Measurements from ENCODE around the gene WDR64. TPM values are rescaled to one million over a fixed set of nuclear protein-coding genes. Genes with fewer than 3 reads are reported as not detected.

WDR64 gene
- total RNA-seq, 6 donors from 2014 or later, result 0.20 TPM; not detected in 5

GRCh38 chr1:241817956-241818612 lies 166.0 kb downstream of the WDR64 start:
- Histone ChIP-seq H3K4me1 (no peaks in the 10 kb centered on the region), H3K27me3 (no peaks in the 10 kb centered on the region), H3K36me3 (no peaks in the 10 kb centered on the region), H3K27ac (no peak overlapping the region), H3K4me3 (no peak overlapping the region), H3K9me3 (no peaks in the 10 kb centered on the region)
- TF ChIP-seq POLR2A (IDR thresholded peaks at IDR 0.05) (no peak), EP300 (IDR thresholded peaks at IDR 0.05) (no peak), CTCF (IDR thresholded peaks at IDR 0.05) (no peak), POLR2AphosphoS5 (IDR thresholded peaks at IDR 0.05) (no peak)
- WGBS, 2 donors, result 55 to 68% methylated on average over 3 of the region's 3 CpGs
- DNase-seq (no peak), ATAC-seq (ENCODE audit: low FRiP score in 2 of 2) (no peak)

- ATAC-seq (ENCODE audit: low FRiP score in 2 of 2) (no peak), DNase-seq (no peak)
- TF ChIP-seq CTCF (IDR thresholded peaks at IDR 0.05), result no peak
- no peak for TF ChIP-seq POLR2AphosphoS5 (IDR thresholded peaks at IDR 0.05)
- no peak for TF ChIP-seq POLR2A (IDR thresholded peaks at IDR 0.05)
- no peak for TF ChIP-seq EP300 (IDR thresholded peaks at IDR 0.05)
- Histone ChIP-seq H3K27me3 (no peaks in the 10 kb centered on the region), H3K4me1 (no peaks in the 10 kb centered on the region), H3K36me3 (no peaks in the 10 kb centered on the region), H3K27ac (no peak overlapping the region), H3K9me3 (no peaks in the 10 kb centered on the region), H3K4me3 (no peak overlapping the region)
- WGBS, 2 donors, result 82% methylated on average over 4 of the region's 4 CpGs
Observed at GRCh38 chr1:241819340-241819866, 167.3 kb downstream of the WDR64 start.

- H3K36me3 ChIP-seq, result no peaks in the 10 kb centered on the region
- ATAC-seq (ENCODE audit: low FRiP score in 2 of 2) (no peak), DNase-seq (no peak)
- H3K4me3 ChIP-seq, result no peak overlapping the region
- no peaks in the 10 kb centered on the region for H3K9me3 ChIP-seq
- H3K27me3 ChIP-seq, result no peaks in the 10 kb centered on the region
- TF ChIP-seq POLR2A (IDR thresholded peaks at IDR 0.05) (no peak), CTCF (IDR thresholded peaks at IDR 0.05) (no peak), EP300 (IDR thresholded peaks at IDR 0.05) (no peak), POLR2AphosphoS5 (IDR thresholded peaks at IDR 0.05) (no peak)
- WGBS, 2 donors, result 85 to 87% methylated on average over 4 of the region's 4 CpGs
- no peak overlapping the region for H3K27ac ChIP-seq
- no peaks in the 10 kb centered on the region for H3K4me1 ChIP-seq
Observed at GRCh38 chr1:241821363-241821762, 169.3 kb downstream of the WDR64 start.

GRCh38 chr1:241822846-241823245 lies 170.8 kb downstream of the WDR64 start:
- Histone ChIP-seq H3K9me3 (no peaks in the 10 kb centered on the region), H3K27me3 (no peaks in the 10 kb centered on the region), H3K4me1 (no peaks in the 10 kb centered on the region), H3K4me3 (no peak overlapping the region), H3K27ac (no peak overlapping the region), H3K36me3 (no peaks in the 10 kb centered on the region)
- no peak for TF ChIP-seq EP300 (IDR thresholded peaks at IDR 0.05)
- TF ChIP-seq POLR2AphosphoS5 (IDR thresholded peaks at IDR 0.05), result no peak
- no peak for TF ChIP-seq POLR2A (IDR thresholded peaks at IDR 0.05)
- no peak for TF ChIP-seq CTCF (IDR thresholded peaks at IDR 0.05)
- ATAC-seq (ENCODE audit: low FRiP score in 2 of 2), result no peak
- DNase-seq, result no peak

- 71 to 81% methylated on average over 1 of the region's 1 CpG for WGBS, 2 donors
- Histone ChIP-seq H3K27me3 (no peaks in the 10 kb centered on the region), H3K27ac (no peak overlapping the region), H3K4me3 (no peak overlapping the region), H3K9me3 (no peaks in the 10 kb centered on the region), H3K36me3 (no peaks in the 10 kb centered on the region), H3K4me1 (no peaks in the 10 kb centered on the region)
- DNase-seq (no peak), ATAC-seq (ENCODE audit: low FRiP score in 2 of 2) (no peak)
- TF ChIP-seq EP300 (IDR thresholded peaks at IDR 0.05) (no peak), POLR2A (IDR thresholded peaks at IDR 0.05) (no peak), POLR2AphosphoS5 (IDR thresholded peaks at IDR 0.05) (no peak)
Observed at GRCh38 chr1:241823925-241824324, 171.8 kb downstream of the WDR64 start.

Data from upper lobe of left lung (tissue), 6 donors.